Subcutaneous adipose tissue (tissue), 4 donors: ENCODE results near the gene LMF2. TPM values are rescaled to one million over a fixed set of nuclear protein-coding genes. Genes with fewer than 3 reads are reported as not detected.

Source experiments
- total RNA-seq, 4 donors: library from RNA; depleted of rRNA; stranded (reverse); fragments of >200 nt; gene quantifications; one replicate each; pipeline ENCODE4 v1.1.0, GENCODE V29; 2016
- TF ChIP-seq, protein P1 (sequence below): fragments of 450-650 bp; IDR thresholded peaks from one replicate; pipeline ENCODE4 v1.5.1; 2016; ENCODE audit warnings: low read depth, mild to moderate bottlenecking, control low read depth, antibody characterized with exemption, moderate library complexity

Gene LMF2
- total RNA-seq, 4 donors from 2014 or later: 24.1 to 76.3 (median 37.0) TPM

DNA sequence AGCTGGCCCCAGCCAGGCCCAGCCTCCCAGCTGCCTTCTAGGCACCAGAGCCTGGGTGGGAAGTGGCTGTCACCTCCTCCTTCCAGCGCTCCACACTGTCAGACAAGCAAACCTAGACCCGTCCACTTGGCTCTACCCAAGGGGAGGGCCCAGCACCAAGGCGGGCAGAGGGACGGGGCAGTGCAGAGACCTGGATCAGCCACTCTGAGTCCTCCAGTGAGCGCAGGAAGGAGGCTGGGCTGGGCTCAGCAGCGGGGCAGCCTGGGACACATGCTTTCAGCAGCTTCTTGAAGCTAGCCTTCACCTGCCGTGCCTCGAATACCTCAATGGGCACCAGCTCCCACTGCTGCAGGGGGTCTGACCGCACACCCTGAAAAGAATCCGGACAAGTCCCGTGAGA lies 51.5 kb downstream of the LMF2 start:
- TF ChIP-seq, protein P1, sequence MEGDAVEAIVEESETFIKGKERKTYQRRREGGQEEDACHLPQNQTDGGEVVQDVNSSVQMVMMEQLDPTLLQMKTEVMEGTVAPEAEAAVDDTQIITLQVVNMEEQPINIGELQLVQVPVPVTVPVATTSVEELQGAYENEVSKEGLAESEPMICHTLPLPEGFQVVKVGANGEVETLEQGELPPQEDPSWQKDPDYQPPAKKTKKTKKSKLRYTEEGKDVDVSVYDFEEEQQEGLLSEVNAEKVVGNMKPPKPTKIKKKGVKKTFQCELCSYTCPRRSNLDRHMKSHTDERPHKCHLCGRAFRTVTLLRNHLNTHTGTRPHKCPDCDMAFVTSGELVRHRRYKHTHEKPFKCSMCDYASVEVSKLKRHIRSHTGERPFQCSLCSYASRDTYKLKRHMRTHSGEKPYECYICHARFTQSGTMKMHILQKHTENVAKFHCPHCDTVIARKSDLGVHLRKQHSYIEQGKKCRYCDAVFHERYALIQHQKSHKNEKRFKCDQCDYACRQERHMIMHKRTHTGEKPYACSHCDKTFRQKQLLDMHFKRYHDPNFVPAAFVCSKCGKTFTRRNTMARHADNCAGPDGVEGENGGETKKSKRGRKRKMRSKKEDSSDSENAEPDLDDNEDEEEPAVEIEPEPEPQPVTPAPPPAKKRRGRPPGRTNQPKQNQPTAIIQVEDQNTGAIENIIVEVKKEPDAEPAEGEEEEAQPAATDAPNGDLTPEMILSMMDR: no peak

- TF ChIP-seq, protein P1: no peak
Observed at GRCh38 chr22:50455201-50455600, 52.3 kb downstream of the LMF2 start.

GRCh38 chr22:50454556-50455075 lies 52.9 kb downstream of the LMF2 start:
- TF ChIP-seq, protein P1: no peak

Other genes with a start within 250 kb of the LMF2 start
- 10 to 100 TPM in 1 of 4 donors, 1 to 10 TPM in 3; 3.6 to 17.7 (median 5.4) TPM for gene MAPK12, start 246.0 kb downstream of the LMF2 start, total RNA-seq
- gene MAPK11, start 237.3 kb downstream of the LMF2 start, total RNA-seq: 10 to 100 TPM in 2 of 4 donors, 1 to 10 TPM in 2; 6.2 to 53.5 (median 13.1) TPM
- 100 to 1,000 TPM in 2 of 4 donors, 10 to 100 TPM in 2; 59.2 to 128 (median 97.0) TPM for gene PLXNB2, start 200.1 kb downstream of the LMF2 start, total RNA-seq
- gene DENND6B, start 180.7 kb downstream of the LMF2 start, total RNA-seq: 1 to 10 TPM; 1.5 to 4.0 (median 1.9) TPM
- gene PPP6R2, start 164.4 kb downstream of the LMF2 start, total RNA-seq: 10 to 100 TPM; 23.8 to 86.3 (median 37.0) TPM
- 10 to 100 TPM; 19.9 to 66.1 (median 26.7) TPM for gene SBF1, start 32.7 kb downstream of the LMF2 start, total RNA-seq
- gene ADM2, start 26.2 kb downstream of the LMF2 start, total RNA-seq: not detected
- gene MIOX, start 20.8 kb downstream of the LMF2 start, total RNA-seq: not detected
- gene NCAPH2, start 522 bp upstream of the LMF2 start, total RNA-seq: 10 to 100 TPM; 15.3 to 55.6 (median 27.8) TPM
- gene SCO2, start 17.9 kb upstream of the LMF2 start, total RNA-seq: 10 to 100 TPM in 1 of 4 donors, 1 to 10 TPM in 3; 1.5 to 10.7 (median 8.3) TPM
- 100 to 1,000 TPM in 3 of 4 donors, 10 to 100 TPM in 1; 28.9 to 129 (median 108) TPM for gene TYMP, start 22.3 kb upstream of the LMF2 start, total RNA-seq
- not detected for gene KLHDC7B, start 38.2 kb upstream of the LMF2 start, total RNA-seq
- gene SYCE3, start 55.2 kb upstream of the LMF2 start, total RNA-seq: 1 to 10 TPM in 2 of 4 donors, not detected in 2; 2.2 to 3.3 TPM
- gene CPT1B, start 70.7 kb upstream of the LMF2 start, total RNA-seq: 10 to 100 TPM in 2 of 4 donors, 1 to 10 TPM in 2; 7.8 to 20.3 (median 10.8) TPM
- 10 to 100 TPM; 44.7 to 80.3 (median 51.3) TPM for gene CHKB, start 75.1 kb upstream of the LMF2 start, total RNA-seq
- 1 to 10 TPM in 1 of 4 donors, under 1 TPM in 2, not detected in 1; 0.19 to 1.1 (median 0.51) TPM for gene MAPK8IP2, start 93.1 kb upstream of the LMF2 start, total RNA-seq
- 10 to 100 TPM; 19.9 to 56.1 (median 32.4) TPM for gene ARSA, start 120.5 kb upstream of the LMF2 start, total RNA-seq
- 10 to 100 TPM in 3 of 4 donors, 1 to 10 TPM in 1; 5.1 to 87.2 (median 15.2) TPM for gene SHANK3, start 165.1 kb upstream of the LMF2 start, total RNA-seq
- 1 to 10 TPM in 2 of 4 donors, not detected in 2; 1.3 to 1.5 TPM for gene ACR, start 230.5 kb upstream of the LMF2 start, total RNA-seq